HL-60 (cell line): ENCODE measurements around the gene RTKN.

ENCODE experiments used
- CTCF ChIP-seq: IDR thresholded peaks from one replicate; pipeline ENCODE4 v1.5.1; 2011; ENCODE audit warnings: low read length, control low read depth, inconsistent platforms; ENCODE audit not compliant: insufficient read depth
- POLR2AphosphoS5 ChIP-seq: IDR thresholded peaks from 2 replicates; pipeline ENCODE4 v1.6.1; 2012; ENCODE audit warnings: low read depth

- TF ChIP-seq CTCF (no peak), POLR2AphosphoS5 (no peak)
These were observed 18.3 kb downstream of the RTKN start for GRCh38 chr2:74423231-74424095.
